Hepatocyte (in vitro differentiated cells): ENCODE measurements around the gene NDUFC2. TPM values are rescaled to one million over a fixed set of nuclear protein-coding genes. Genes with fewer than 3 reads are reported as not detected.
"Not testable (repeated sequence)": the region's sequence is repeated elsewhere in the genome, so short reads cannot be mapped to it uniquely, and the experiment has no call there.

Experiments used
- DNase-seq: peaks from one replicate; pipeline ENCODE4 v3.0.0-alpha.2; 2016; ENCODE audit warnings: low spot score
- H2AFZ ChIP-seq: fragments of 200-600 bp; sonication (generic); 2 replicates; pipeline ENCODE4 v1.6.0; 2016; ENCODE audit warnings: antibody characterized with exemption, mild to moderate bottlenecking
- H3K27ac ChIP-seq: fragments of 200-600 bp; sonication (generic); 2 replicates; pipeline ENCODE4 v1.5.1; 2016; ENCODE audit warnings: mild to moderate bottlenecking
- H3K27me3 ChIP-seq: fragments of 200-600 bp; sonication (generic); 2 replicates; pipeline ENCODE4 v1.6.1; 2016
- H3K36me3 ChIP-seq: fragments of 200-600 bp; sonication (generic); replicated peaks from 2 replicates; pipeline ENCODE4 v1.5.1; 2016; ENCODE audit warnings: low read depth; ENCODE audit not compliant: insufficient read depth
- H3K4me1 ChIP-seq: fragments of 200-600 bp; sonication (generic); 2 replicates; pipeline ENCODE4 v1.5.1; 2016; ENCODE audit warnings: mild to moderate bottlenecking, moderate library complexity; ENCODE audit not compliant: insufficient read depth
- H3K4me2 ChIP-seq: fragments of 200-600 bp; sonication (generic); 2 replicates; pipeline ENCODE4 v1.6.0; 2016
- H3K4me3 ChIP-seq: fragments of 200-600 bp; sonication (generic); 2 replicates; pipeline ENCODE4 v1.5.1; 2016; ENCODE audit warnings: mild to moderate bottlenecking
- H3K79me2 ChIP-seq: fragments of 200-600 bp; sonication (generic); 2 replicates; pipeline ENCODE4 v1.6.0; 2017; ENCODE audit warnings: mild to moderate bottlenecking
- H3K9me2 ChIP-seq: fragments of 200-600 bp; sonication (generic); replicated peaks from 2 replicates; pipeline ENCODE4 v1.6.0; 2017; ENCODE audit warnings: mild to moderate bottlenecking; ENCODE audit not compliant: insufficient read depth
- H3K9me3 ChIP-seq: fragments of 200-600 bp; sonication (generic); 2 replicates; pipeline ENCODE4 v1.5.1; 2016; ENCODE audit warnings: low read depth, mild to moderate bottlenecking
- H4K20me1 ChIP-seq: fragments of 200-600 bp; sonication (generic); 2 replicates; pipeline ENCODE4 v1.6.0; 2016; ENCODE audit warnings: mild to moderate bottlenecking; ENCODE audit not compliant: insufficient read depth, poor library complexity, severe bottlenecking
- EZH2 ChIP-seq: fragments of 200-600 bp; sonication (generic); IDR thresholded peaks from 2 replicates; pipeline ENCODE4 v1.6.1; 2016; ENCODE audit warnings: antibody characterized with exemption, mild to moderate bottlenecking, borderline replicate concordance
- EZH2phosphoT487 ChIP-seq: fragments of 200-600 bp; sonication (generic); IDR thresholded peaks from one replicate; pipeline ENCODE4 v1.6.1; 2018; ENCODE audit warnings: antibody characterized with exemption, mild to moderate bottlenecking, low read depth, moderate library complexity; ENCODE audit not compliant: unreplicated experiment, severe bottlenecking
- WGBS: methylation state at CpG from one replicate; pipeline ENCODE4 v1.1.6; 2016; ENCODE audit warnings: low lambda C conversion rate; ENCODE audit errors: missing lambda C conversion rate; 5-methylcytosine and 5-hydroxymethylcytosine counted together
- polyA plus RNA-seq: library from polyadenylated mRNA; unstranded; fragments of >200 nt; fragmentation: Nextera tagmentation; extraction: Ambion mirVana; gene quantifications from 2 replicates; pipeline ENCODE4 v1.2.1, GENCODE V29; 2016
- total RNA-seq: library from RNA; depleted of rRNA; stranded (reverse); fragments of >200 nt; gene quantifications from 2 replicates; pipeline ENCODE4 v1.2.3, GENCODE V29; 2014
- TF ChIP-seq, protein P1 (sequence below): fragments of 200-600 bp; sonication (generic); IDR thresholded peaks from 2 replicates; pipeline ENCODE4 v1.5.1; 2016; ENCODE audit warnings: antibody characterized with exemption, mild to moderate bottlenecking; ENCODE audit not compliant: poor library complexity

NDUFC2 gene
- total and polyA plus RNA-seq, 2 experiments from 2014 or later = 115 to 481 TPM

DNA sequence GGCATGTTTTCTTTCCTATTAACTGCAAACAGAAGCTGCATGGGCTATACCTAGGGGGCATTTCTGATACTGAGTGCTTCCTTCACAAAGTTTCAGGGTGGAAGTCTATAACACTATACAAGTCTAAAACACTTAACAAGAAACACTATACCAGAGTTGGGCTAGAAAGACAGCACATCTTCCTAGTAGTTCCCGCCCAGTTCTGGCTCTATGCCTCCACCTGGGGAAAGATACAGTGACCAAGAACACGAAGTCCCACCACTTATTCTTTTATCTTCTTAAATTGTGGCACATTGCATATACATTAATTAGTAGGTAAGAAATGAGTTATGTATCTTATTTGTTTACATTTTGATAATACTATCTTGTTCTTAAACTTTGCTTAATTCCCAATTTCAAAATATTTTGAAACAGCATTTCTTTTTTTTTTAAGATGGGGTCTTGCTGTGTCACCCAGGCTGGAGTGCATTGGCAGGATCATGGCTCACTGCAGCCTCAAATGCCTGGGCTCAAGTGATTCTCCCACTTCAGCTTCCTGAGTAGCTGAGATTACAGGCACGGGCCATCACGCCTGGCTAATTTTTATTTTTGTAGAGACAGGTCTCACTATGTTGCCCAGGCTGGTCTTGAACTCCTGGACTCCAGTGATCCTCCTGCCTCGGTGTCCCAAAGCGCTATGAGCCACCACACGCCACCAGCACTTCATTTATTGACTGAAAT, 18.2 kb upstream of the NDUFC2 start:
- H3K4me2 ChIP-seq = no peak overlapping the region
- DNase-seq = no peak
- H3K79me2 ChIP-seq = no peaks in the 10 kb centered on the region
- H2AFZ ChIP-seq = no peak overlapping the region
- no peaks in the 10 kb centered on the region for H3K27me3 ChIP-seq
- H3K9me2 ChIP-seq = no peaks in the 10 kb centered on the region
- no peaks in the 10 kb centered on the region for H3K9me3 ChIP-seq
- H3K36me3 ChIP-seq = no peaks in the 10 kb centered on the region
- WGBS = 96% methylated on average over 7 of the region's 7 CpGs
- no peaks in the 10 kb centered on the region for H4K20me1 ChIP-seq
- TF ChIP-seq, protein P1, sequence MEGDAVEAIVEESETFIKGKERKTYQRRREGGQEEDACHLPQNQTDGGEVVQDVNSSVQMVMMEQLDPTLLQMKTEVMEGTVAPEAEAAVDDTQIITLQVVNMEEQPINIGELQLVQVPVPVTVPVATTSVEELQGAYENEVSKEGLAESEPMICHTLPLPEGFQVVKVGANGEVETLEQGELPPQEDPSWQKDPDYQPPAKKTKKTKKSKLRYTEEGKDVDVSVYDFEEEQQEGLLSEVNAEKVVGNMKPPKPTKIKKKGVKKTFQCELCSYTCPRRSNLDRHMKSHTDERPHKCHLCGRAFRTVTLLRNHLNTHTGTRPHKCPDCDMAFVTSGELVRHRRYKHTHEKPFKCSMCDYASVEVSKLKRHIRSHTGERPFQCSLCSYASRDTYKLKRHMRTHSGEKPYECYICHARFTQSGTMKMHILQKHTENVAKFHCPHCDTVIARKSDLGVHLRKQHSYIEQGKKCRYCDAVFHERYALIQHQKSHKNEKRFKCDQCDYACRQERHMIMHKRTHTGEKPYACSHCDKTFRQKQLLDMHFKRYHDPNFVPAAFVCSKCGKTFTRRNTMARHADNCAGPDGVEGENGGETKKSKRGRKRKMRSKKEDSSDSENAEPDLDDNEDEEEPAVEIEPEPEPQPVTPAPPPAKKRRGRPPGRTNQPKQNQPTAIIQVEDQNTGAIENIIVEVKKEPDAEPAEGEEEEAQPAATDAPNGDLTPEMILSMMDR = no peak
- TF ChIP-seq EZH2phosphoT487 (no peak), EZH2 (no peak)
- no peaks in the 10 kb centered on the region for H3K4me1 ChIP-seq
- H3K4me3 ChIP-seq = no peak overlapping the region
- H3K27ac ChIP-seq = no peak overlapping the region

- TF ChIP-seq, protein P1 = no peak
- TF ChIP-seq EZH2 (no peak), EZH2phosphoT487 (no peak)
- no peaks in the 10 kb centered on the region for H3K27me3 ChIP-seq
- no peaks in the 10 kb centered on the region for H3K9me3 ChIP-seq
- H3K27ac ChIP-seq = no peak overlapping the region
- H3K9me2 ChIP-seq = no peaks in the 10 kb centered on the region
- no peak overlapping the region for H3K4me2 ChIP-seq
- H3K79me2 ChIP-seq = no peaks in the 10 kb centered on the region
- H3K4me1 ChIP-seq = peaks cover 5% of the 10 kb centered on the region
- DNase-seq = no peak
- no peaks in the 10 kb centered on the region for H3K36me3 ChIP-seq
- no peaks in the 10 kb centered on the region for H4K20me1 ChIP-seq
- no peak overlapping the region for H3K4me3 ChIP-seq
- 98% methylated on average over 2 of the region's 2 CpGs for WGBS
- no peak overlapping the region for H2AFZ ChIP-seq
Measured at GRCh38 chr11:78094250-78094649, 14.6 kb upstream of the NDUFC2 start.

DNA sequence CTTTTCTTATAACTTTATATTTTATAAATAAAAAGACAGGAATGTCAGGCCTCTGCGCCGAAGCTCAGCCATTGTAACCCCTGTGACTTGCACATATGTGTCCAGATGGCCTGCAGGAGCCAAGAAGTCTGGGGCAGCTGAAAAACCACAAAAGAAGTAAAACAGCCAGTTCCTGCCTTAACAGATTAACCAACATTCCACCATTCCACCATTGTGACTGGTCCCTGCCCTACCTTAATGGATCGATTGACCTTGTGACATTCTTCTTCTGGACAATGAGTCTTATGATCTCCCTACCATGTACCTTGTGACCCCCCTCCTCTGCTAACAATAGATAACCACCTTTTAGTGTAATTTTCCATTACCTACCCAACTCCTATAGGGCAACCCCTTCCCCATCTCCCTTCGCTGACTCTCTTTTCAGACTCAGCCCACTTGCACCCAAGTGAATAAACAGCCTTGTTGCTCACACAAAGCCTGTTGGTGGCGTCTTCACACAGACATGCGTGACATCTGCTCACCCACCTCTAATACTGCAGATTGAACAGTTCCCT, 6.9 kb upstream of the NDUFC2 start:
- not testable (repeated sequence) for H4K20me1 ChIP-seq, H3K9me2 ChIP-seq, H3K27me3 ChIP-seq, H3K4me3 ChIP-seq, H3K9me3 ChIP-seq, H3K4me1 ChIP-seq, DNase-seq, H3K36me3 ChIP-seq, H3K4me2 ChIP-seq, H3K79me2 ChIP-seq, H3K27ac ChIP-seq, H2AFZ ChIP-seq
- WGBS = 89% methylated on average over 6 of the region's 6 CpGs

DNA sequence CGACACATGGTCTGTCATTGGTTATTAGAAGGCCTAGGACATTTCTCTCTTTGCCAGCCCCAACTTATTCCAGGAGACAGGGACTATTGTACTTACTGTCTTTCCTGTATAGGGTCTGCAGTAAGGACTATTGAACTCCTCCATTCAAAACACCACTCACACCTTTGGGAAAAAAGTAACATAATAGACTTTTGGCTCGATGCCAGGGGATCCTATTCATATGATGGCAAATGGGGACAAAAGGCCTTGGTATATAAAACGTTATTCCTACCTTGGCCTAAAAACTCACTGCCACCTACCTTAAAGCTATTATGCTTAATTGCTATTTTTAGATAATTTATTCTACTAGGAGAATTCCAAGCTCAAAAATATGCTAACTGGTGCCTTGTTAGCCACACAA, 6.3 kb upstream of the NDUFC2 start:
- H3K4me3 ChIP-seq = no peak overlapping the region
- TF ChIP-seq, protein P1 = no peak
- no peak for TF ChIP-seq EZH2phosphoT487
- TF ChIP-seq EZH2 = no peak
- H3K27ac ChIP-seq = no peak overlapping the region
- no peaks in the 10 kb centered on the region for H4K20me1 ChIP-seq
- DNase-seq = no peak
- H3K4me2 ChIP-seq = no peak overlapping the region
- H3K36me3 ChIP-seq = no peaks in the 10 kb centered on the region
- no peak overlapping the region for H2AFZ ChIP-seq
- H3K4me1 ChIP-seq = peaks cover 1% of the 10 kb centered on the region
- H3K9me2 ChIP-seq = no peaks in the 10 kb centered on the region
- WGBS = 92% methylated on average over 3 of the region's 3 CpGs
- no peaks in the 10 kb centered on the region for H3K9me3 ChIP-seq
- H3K27me3 ChIP-seq = no peaks in the 10 kb centered on the region
- no peaks in the 10 kb centered on the region for H3K79me2 ChIP-seq

DNA sequence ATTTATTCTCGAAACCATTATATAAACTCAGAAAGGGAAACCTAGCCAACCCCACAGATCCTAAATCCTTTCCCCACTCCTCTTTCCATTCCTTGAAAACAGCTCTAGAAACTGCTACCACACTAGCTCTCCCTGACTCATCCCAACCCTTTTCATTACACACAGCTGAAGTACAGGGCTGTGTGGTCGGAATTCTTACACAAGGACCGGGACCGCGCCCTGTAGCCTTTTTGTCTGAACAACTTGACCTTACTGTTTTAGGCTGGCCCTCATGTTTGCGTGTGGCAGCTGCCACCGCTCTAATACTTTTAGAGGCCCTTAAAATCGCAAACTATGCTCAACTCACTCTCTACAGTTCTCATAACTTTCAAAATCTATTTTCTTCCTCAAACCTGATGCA, 4.8 kb upstream of the NDUFC2 start:
- H3K27ac ChIP-seq, H3K27me3 ChIP-seq, H3K36me3 ChIP-seq, H3K4me1 ChIP-seq, H3K9me3 ChIP-seq, H3K9me2 ChIP-seq, H3K79me2 ChIP-seq, H2AFZ ChIP-seq, H4K20me1 ChIP-seq, H3K4me3 ChIP-seq, H3K4me2 ChIP-seq, DNase-seq: not testable (repeated sequence)
- 87% methylated on average over 8 of the region's 8 CpGs for WGBS
